Fibroblast of lung (primary cell): Measurements from ENCODE around the gene MICAL3.

ENCODE experiments used
- EZH2 ChIP-seq: IDR thresholded peaks from 2 replicates; pipeline ENCODE4 v1.5.1; 2012; ENCODE audit warnings: low read length, control low read depth, mild to moderate bottlenecking; ENCODE audit errors: missing control alignments
- TF ChIP-seq, protein P1 (sequence below), 2 donors: IDR thresholded peaks in 1 of 2; conservative IDR thresholded peaks in 1 of 2; 1 replicate in 1 of 2; 2 replicates in 1 of 2; pipeline ENCODE4 v1.5.1; 2011 to 2012; ENCODE audit warnings: low read length in 2 of 2, control low read depth in 1 of 2, inconsistent platforms in 1 of 2, low read depth in 1 of 2, mild to moderate bottlenecking in 1 of 2

DNA sequence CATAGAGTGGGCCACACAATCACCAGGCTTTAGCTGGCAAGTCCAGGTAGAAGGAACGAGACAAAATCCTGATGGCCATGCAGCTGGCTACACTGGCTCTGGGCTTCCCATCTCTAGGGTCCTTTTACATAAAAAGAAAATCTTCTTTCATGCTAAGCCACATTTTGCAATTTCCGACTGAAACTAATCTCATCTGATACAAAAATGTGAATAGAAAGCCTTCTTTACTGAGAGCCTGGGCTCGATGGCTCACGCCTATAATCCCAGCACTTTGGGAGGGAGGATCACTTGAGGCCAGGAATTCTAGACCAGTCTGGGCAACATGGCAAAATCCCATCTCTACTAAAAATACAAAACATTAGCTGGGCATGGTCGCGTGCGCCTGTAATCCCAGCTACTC is 67.2 kb downstream of the MICAL3 start:
- TF ChIP-seq, protein P1, sequence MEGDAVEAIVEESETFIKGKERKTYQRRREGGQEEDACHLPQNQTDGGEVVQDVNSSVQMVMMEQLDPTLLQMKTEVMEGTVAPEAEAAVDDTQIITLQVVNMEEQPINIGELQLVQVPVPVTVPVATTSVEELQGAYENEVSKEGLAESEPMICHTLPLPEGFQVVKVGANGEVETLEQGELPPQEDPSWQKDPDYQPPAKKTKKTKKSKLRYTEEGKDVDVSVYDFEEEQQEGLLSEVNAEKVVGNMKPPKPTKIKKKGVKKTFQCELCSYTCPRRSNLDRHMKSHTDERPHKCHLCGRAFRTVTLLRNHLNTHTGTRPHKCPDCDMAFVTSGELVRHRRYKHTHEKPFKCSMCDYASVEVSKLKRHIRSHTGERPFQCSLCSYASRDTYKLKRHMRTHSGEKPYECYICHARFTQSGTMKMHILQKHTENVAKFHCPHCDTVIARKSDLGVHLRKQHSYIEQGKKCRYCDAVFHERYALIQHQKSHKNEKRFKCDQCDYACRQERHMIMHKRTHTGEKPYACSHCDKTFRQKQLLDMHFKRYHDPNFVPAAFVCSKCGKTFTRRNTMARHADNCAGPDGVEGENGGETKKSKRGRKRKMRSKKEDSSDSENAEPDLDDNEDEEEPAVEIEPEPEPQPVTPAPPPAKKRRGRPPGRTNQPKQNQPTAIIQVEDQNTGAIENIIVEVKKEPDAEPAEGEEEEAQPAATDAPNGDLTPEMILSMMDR (conservative IDR thresholded peaks at IDR 0.05 in 1 of 2, IDR thresholded peaks at IDR 0.05 in 1 of 2; ENCODE audit: low read depth in 1 of 2, low read length in 2 of 2), result no peak
- TF ChIP-seq EZH2, result no peak
